Panc1 (cell line): ENCODE data around the gene TTPAL.

Source experiments
- CTCF ChIP-seq: fragments of 450-650 bp; IDR thresholded peaks from 2 replicates; pipeline ENCODE4 v1.5.1; 2017; ENCODE audit warnings: mild to moderate bottlenecking
- POLR2AphosphoS5 ChIP-seq: IDR thresholded peaks from 2 replicates; pipeline ENCODE4 v1.6.1; 2012; ENCODE audit warnings: mild to moderate bottlenecking, low read depth, low read length, moderate library complexity

- TF ChIP-seq CTCF (no peak), POLR2AphosphoS5 (no peak)
Observed at GRCh38 chr20:44500221-44500620, 24.5 kb downstream of the TTPAL start.
